K562 (cell line): Measurements from ENCODE around the gene MTG2. TPM values are rescaled to one million over a fixed set of nuclear protein-coding genes. Genes with fewer than 3 reads are reported as not detected.

ENCODE experiments used
- KHSRP ChIP-seq: fragments of 450-650 bp; IDR thresholded peaks from 2 replicates; pipeline ENCODE4 v1.6.1; 2017
- POLR2G ChIP-seq: fragments of 200-400 bp; formaldehyde crosslinking; IDR thresholded peaks from 2 replicates; pipeline ENCODE4 v1.6.1; 2017; ENCODE audit warnings: low read depth, mild to moderate bottlenecking, antibody characterized with exemption, low read length, moderate library complexity
- RBBP5 ChIP-seq: fragments of 200-600 bp; sonication (generic); IDR thresholded peaks from 2 replicates; pipeline ENCODE4 v1.6.1; 2012; ENCODE audit warnings: borderline replicate concordance, mild to moderate bottlenecking, low read length, control low read depth, inconsistent platforms; ENCODE audit not compliant: insufficient read depth, poor library complexity, severe bottlenecking
- RBFOX2 ChIP-seq: fragments of 200-400 bp; formaldehyde crosslinking; IDR thresholded peaks from 2 replicates; pipeline ENCODE4 v1.6.1; 2017; ENCODE audit warnings: low read depth, mild to moderate bottlenecking, low read length, moderate library complexity
- RBM17 ChIP-seq: fragments of 200-400 bp; formaldehyde crosslinking; IDR thresholded peaks from 2 replicates; pipeline ENCODE4 v1.6.1; 2017; ENCODE audit warnings: low read depth, mild to moderate bottlenecking, low read length, borderline replicate concordance
- TEAD2 ChIP-seq: fragments of 450-650 bp; IDR thresholded peaks from 2 replicates; pipeline ENCODE4 v1.6.1; 2016; ENCODE audit warnings: missing genetic modification characterization, control low read depth, missing compliant biosample characterization
- ZNF583 ChIP-seq: fragments of 250-450 bp; sonication (Bioruptor Pico); IDR thresholded peaks from 2 replicates; pipeline ENCODE4 v1.4.0; 2020
- polyA plus RNA-seq, 8 experiments: library from polyadenylated mRNA; depleted of rRNA in 4 of 8; stranded (reverse) in 5 of 8; unstranded in 3 of 8; fragments of >200 nt; fragmentation: Nextera tagmentation in 2 of 8; fragmentation: Illumina TruSeq in 1 of 8; extraction: Ambion mirVana in 2 of 8; extraction: Trizol in 1 of 8; gene quantifications; 2 replicates each; pipeline versions ENCODE4 v1.2.1 to v1.2.3, GENCODE V29; 2011 to 2014; ENCODE audit warnings: inconsistent platforms in 1 of 8, missing spikeins in 1 of 8
- total RNA-seq, 7 experiments: library from RNA; depleted of rRNA in 6 of 7; stranded (reverse); fragments of >200 nt in 6 of 7; fragmentation: Illumina TruSeq in 2 of 7; extraction: Trizol in 2 of 7; gene quantifications; 2 replicates each; pipeline versions ENCODE4 v1.2.1 to v1.2.3, GENCODE V29; 2011 to 2021; ENCODE audit warnings: low replicate concordance in 1 of 7
- TF ChIP-seq, protein P1 (sequence below): fragments of 250-450 bp; sonication (Bioruptor Pico); IDR thresholded peaks from 2 replicates; pipeline ENCODE4 v1.4.0; 2020; ENCODE audit warnings: mild to moderate bottlenecking, moderate library complexity

MTG2 gene
- total and polyA plus RNA-seq, 9 of the 15 experiments (the other 6 are each of a cell fraction or from before 2014, with no cell fraction given) = 8.7 to 67.5 (median 44.5) TPM

DNA sequence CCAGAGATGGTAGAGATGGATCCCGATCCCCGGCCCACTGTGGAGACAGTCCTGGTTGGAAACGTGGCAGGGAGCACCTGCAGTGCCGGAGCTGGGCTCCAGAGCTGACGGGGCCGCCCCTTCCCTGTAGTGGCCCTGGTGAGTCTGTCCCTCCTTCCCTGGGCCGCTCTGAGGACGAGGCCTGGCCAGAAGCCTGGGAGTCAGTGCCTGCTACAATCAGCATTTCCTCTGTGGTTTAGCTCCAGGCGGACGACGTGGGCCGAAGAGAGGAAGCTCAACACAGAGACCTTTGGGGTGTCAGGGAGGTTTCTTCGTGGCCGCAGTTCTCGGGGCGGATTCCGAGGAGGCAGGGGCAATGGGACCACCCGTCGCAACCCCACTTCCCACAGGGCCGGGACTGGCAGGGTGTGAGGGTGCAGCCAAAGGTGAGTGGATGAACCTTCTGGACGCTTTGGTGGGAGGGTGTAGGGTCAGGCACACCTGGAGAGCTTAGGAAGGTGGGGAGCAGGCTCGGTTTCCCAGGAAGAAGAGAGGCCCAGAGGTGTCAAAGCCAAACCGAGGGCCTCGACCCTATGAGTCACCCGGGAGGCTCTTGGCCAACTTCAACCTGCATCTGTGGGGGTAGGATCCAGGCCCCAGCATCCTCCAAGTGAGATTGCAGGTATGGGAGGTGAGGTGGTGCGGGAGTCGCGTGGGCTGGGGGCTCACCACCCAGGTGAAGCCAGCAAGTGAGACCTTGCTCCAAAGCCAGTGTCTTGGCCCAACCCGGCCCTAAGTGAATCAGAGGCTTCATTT lies 49.6 kb upstream of the MTG2 start (continued):
- TF ChIP-seq, protein P1, sequence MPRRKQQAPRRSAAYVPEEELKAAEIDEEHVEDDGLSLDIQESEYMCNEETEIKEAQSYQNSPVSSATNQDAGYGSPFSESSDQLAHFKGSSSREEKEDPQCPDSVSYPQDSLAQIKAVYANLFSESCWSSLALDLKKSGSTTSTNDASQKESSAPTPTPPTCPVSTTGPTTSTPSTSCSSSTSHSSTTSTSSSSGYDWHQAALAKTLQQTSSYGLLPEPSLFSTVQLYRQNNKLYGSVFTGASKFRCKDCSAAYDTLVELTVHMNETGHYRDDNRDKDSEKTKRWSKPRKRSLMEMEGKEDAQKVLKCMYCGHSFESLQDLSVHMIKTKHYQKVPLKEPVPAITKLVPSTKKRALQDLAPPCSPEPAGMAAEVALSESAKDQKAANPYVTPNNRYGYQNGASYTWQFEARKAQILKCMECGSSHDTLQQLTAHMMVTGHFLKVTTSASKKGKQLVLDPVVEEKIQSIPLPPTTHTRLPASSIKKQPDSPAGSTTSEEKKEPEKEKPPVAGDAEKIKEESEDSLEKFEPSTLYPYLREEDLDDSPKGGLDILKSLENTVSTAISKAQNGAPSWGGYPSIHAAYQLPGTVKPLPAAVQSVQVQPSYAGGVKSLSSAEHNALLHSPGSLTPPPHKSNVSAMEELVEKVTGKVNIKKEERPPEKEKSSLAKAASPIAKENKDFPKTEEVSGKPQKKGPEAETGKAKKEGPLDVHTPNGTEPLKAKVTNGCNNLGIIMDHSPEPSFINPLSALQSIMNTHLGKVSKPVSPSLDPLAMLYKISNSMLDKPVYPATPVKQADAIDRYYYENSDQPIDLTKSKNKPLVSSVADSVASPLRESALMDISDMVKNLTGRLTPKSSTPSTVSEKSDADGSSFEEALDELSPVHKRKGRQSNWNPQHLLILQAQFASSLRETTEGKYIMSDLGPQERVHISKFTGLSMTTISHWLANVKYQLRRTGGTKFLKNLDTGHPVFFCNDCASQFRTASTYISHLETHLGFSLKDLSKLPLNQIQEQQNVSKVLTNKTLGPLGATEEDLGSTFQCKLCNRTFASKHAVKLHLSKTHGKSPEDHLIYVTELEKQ (CRISPR knock-in tag) = no peak
- no peak for TF ChIP-seq ZNF583 (CRISPR knock-in tag)
- TF ChIP-seq TEAD2 (tag) = no peak
- no peak for TF ChIP-seq KHSRP
- no peak for TF ChIP-seq RBM17
- TF ChIP-seq RBBP5 = no peak
- TF ChIP-seq POLR2G = peak; percentile 10; the same call in 1 of the 2 replicates
- TF ChIP-seq RBFOX2 = 0 out of 2 replicates have a peak, but pooled peaks have one; percentile 32
- TF ChIP-seq, all 486 proteins: peak for 2
